ENCODE results near the gene EML5.

EML5 gene

GRCh38 chr14:88681755-88682494 is 110.8 kb downstream of the EML5 start:
- TF ChIP-seq, protein P1, sequence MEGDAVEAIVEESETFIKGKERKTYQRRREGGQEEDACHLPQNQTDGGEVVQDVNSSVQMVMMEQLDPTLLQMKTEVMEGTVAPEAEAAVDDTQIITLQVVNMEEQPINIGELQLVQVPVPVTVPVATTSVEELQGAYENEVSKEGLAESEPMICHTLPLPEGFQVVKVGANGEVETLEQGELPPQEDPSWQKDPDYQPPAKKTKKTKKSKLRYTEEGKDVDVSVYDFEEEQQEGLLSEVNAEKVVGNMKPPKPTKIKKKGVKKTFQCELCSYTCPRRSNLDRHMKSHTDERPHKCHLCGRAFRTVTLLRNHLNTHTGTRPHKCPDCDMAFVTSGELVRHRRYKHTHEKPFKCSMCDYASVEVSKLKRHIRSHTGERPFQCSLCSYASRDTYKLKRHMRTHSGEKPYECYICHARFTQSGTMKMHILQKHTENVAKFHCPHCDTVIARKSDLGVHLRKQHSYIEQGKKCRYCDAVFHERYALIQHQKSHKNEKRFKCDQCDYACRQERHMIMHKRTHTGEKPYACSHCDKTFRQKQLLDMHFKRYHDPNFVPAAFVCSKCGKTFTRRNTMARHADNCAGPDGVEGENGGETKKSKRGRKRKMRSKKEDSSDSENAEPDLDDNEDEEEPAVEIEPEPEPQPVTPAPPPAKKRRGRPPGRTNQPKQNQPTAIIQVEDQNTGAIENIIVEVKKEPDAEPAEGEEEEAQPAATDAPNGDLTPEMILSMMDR (IDR thresholded peaks at IDR 0.05) = no peak

DNA sequence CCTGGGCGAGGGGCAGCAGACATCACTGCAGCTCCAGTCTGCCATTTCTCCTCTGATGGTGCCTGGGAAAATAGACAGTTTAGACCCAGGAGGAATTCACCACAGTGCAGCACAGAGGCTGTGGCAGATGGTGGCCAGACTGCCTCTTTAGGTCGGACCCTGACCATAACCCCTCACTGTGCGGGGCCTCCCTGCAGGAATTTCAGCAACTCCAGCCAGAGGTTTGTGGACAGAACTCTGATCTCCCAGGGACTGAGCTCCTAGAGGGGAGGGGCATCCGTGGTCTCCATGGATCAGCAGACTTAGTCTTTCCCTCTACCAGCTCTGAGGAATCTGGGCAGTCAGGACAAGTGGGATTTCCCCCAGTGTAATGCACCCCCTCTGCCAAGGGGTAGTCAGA is 123.4 kb downstream of the EML5 start:
- TF ChIP-seq, protein P1 (IDR thresholded peaks at IDR 0.05) = no peak

- TF ChIP-seq, protein P1 (IDR thresholded peaks at IDR 0.05) = no peak
These were observed 124.2 kb downstream of the EML5 start for GRCh38 chr14:88668448-88669116.

DNA sequence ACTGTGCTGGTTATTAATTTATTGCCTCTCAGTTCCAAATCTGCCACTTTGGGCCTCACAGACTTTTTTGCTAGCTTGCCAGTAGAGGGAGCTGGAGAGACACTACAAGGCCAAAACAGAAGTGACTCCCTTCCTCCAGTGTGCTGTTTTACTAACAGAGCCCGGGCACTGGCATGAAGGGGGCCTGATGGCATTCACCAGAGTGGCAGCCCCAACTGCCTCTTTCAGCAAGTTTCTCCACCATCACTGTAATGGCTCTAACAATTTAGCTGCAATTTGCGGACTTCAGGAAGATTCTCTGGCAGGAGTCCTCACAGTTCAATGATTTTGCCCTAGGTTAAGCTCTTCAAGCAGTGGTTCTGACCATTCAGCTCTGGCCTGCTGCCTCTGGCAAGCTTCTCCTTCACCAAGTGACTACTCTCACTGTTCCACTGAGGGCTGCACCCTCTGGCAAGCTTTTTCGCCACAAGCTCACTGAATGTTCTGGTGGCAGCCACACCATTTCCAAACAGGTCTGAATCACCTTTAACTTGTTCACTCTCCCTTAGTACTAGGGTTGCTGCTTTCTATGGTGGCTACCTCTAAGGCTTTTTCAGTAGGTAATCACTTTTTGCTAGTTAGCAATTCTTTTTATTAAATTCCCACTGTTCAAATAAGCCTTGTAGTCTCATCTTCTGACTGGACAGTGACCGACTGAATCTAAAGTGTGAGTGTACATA is 125.0 kb downstream of the EML5 start:
- TF ChIP-seq, protein P1 (IDR thresholded peaks at IDR 0.05) = peak; percentile 88

DNA sequence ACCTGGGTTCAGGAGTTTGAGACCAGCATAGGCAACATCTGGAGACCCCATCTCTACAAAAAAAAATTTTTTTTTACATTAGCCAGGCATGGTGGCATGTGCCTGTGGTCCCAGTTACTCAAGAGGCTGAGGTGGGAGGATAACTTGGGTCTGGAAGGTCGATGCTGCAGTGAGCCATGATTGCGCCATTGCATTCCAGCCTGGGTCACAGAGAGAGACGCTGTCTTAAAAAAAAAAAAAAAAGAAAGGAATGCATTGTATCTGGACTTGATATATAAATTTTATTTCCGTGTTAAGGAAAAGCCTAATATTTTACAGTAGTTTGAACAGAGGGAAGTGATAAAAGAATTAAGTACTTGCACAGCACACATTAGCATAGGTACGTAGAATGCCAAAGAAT is 132.7 kb downstream of the EML5 start:
- TF ChIP-seq, protein P1 (IDR thresholded peaks at IDR 0.05) = no peak

DNA sequence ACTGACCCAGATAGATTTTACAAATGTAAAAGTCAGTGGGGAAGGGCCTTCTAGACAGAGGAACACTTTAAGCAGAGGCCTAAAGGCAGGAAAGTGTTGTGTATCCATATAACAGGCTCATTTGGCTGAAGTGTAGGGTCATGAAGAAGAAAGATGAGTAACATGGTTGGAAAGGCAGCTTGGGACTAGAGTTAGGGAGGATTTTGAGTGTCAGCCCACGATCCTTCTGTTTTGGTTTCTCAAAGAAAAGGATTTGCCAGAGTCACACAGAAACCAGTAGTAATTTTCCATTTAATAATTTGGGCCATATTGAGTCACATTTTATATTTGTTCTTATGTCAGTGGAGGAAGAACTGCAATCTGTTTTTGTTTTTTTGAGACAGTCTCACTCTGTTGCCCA is 153.5 kb downstream of the EML5 start:
- TF ChIP-seq, protein P1 (IDR thresholded peaks at IDR 0.05) = no peak

DNA sequence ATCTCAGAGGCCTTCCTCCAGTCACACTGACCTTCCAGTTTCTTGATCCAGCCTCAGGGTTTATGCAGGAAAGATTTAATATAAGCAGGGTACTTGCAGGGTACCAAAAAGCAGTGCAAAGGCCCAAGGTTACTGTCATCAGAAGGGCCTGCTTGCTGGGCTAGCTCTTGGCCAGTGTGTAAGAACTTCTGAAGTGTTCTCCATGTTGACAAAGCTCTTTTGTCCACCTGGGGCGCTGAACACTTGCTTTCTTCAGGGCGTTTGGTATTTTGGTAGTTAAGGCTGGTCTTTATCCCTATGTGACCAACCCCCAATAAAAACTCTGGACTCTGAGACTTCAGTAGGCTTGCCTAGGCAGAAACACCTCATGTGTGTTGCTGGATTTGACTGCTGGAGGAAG is 160.2 kb downstream of the EML5 start:
- TF ChIP-seq, protein P1 (IDR thresholded peaks at IDR 0.05) = no peak
